ENCODE data around the gene AP3S2.
A peak's percentile ranks its signal among the peaks of the same experiment; 100 is the strongest.
"Not testable (repeated sequence)": the region's sequence is repeated elsewhere in the genome, so short reads cannot be mapped to it uniquely, and the experiment has no call there.

The AP3S2 gene

GRCh38 chr15:89893696-89894447 is at the start of gene AP3S2:
TSS of gene AP3S2 (minus strand) at chr15:89893994. CDS start at chr15:89893949, 45 bp downstream.
- intact Hi-C loops (cut with micrococcal nuclease), result loop anchor here (5.0 kb wide), 2 partner anchors 108 to 193 kb away; partner anchors contain the start of gene ZNF710
- peaks cover 46% of the 10 kb centered on the region for H3K36me3 Mint-ChIP-seq (ENCODE audit: low read depth)
- H3K4me1 Mint-ChIP-seq (ENCODE audit: low read depth), result peaks cover 30% of the 10 kb centered on the region
- H3K27ac Mint-ChIP-seq, result peak within 1 kb of the TSS; percentile 98
- H3K27me3 Mint-ChIP-seq, result no peaks in the 10 kb centered on the region
- H3K9me3 Mint-ChIP-seq, result no peaks in the 10 kb centered on the region
- H3K4me3 Mint-ChIP-seq, result peak within 1 kb of the TSS; percentile 95

- H3K4me1 Mint-ChIP-seq (ENCODE audit: low read depth), result peaks cover 22% of the 10 kb centered on the region
- intact Hi-C loops (cut with micrococcal nuclease), result no loop called here
- H3K36me3 Mint-ChIP-seq (ENCODE audit: low read depth), result no peaks in the 10 kb centered on the region
- H3K9me3 Mint-ChIP-seq, result no peaks in the 10 kb centered on the region
- no peak overlapping the region for H3K4me3 Mint-ChIP-seq
- H3K27ac Mint-ChIP-seq, result no peak overlapping the region
- peaks cover 17% of the 10 kb centered on the region for H3K27me3 Mint-ChIP-seq
Observed at GRCh38 chr15:89939910-89940309, 46.1 kb upstream of the AP3S2 start.

GRCh38 chr15:89939377-89939776 is 45.6 kb upstream of the AP3S2 start:
- Mint-ChIP-seq H3K4me1 (ENCODE audit: low read depth) (peaks cover 22% of the 10 kb centered on the region), H3K27me3 (peaks cover 17% of the 10 kb centered on the region)
- H3K4me3 Mint-ChIP-seq; intact Hi-C loops (cut with micrococcal nuclease); H3K27ac Mint-ChIP-seq; H3K36me3 Mint-ChIP-seq (ENCODE audit: low read depth); H3K9me3 Mint-ChIP-seq: not testable (repeated sequence)

- peaks cover 20% of the 10 kb centered on the region for H3K27me3 Mint-ChIP-seq
Observed at GRCh38 chr15:89937365-89938350, 43.9 kb upstream of the AP3S2 start.

GRCh38 chr15:89936786-89937265 is 43.0 kb upstream of the AP3S2 start:
- Mint-ChIP-seq H3K27me3 (peaks cover 25% of the 10 kb centered on the region), H3K4me3 (no peak overlapping the region), H3K9me3 (no peaks in the 10 kb centered on the region), H3K36me3 (ENCODE audit: low read depth) (no peaks in the 10 kb centered on the region), H3K27ac (no peak overlapping the region), H3K4me1 (ENCODE audit: low read depth) (peaks cover 22% of the 10 kb centered on the region)
- intact Hi-C loops (cut with micrococcal nuclease), result no loop called here

More at GRCh38 chr15:89937365-89938350, 43.9 kb upstream of the AP3S2 start:
- no peak overlapping the region for H3K4me3 Mint-ChIP-seq
- intact Hi-C loops (cut with micrococcal nuclease), result no loop called here
- no peaks in the 10 kb centered on the region for H3K36me3 Mint-ChIP-seq (ENCODE audit: low read depth)
- H3K9me3 Mint-ChIP-seq, result no peaks in the 10 kb centered on the region
- H3K27ac Mint-ChIP-seq, result no peak overlapping the region
- peaks cover 22% of the 10 kb centered on the region for H3K4me1 Mint-ChIP-seq (ENCODE audit: low read depth)

- Mint-ChIP-seq H3K36me3 (ENCODE audit: low read depth) (no peaks in the 10 kb centered on the region), H3K4me1 (ENCODE audit: low read depth) (peaks cover 22% of the 10 kb centered on the region), H3K27ac (no peak overlapping the region), H3K27me3 (peaks cover 25% of the 10 kb centered on the region), H3K9me3 (no peaks in the 10 kb centered on the region), H3K4me3 (no peak overlapping the region)
- intact Hi-C loops (cut with micrococcal nuclease), result no loop called here
Observed at GRCh38 chr15:89936051-89936785, 42.4 kb upstream of the AP3S2 start.

GRCh38 chr15:89932880-89933279 is 39.1 kb upstream of the AP3S2 start:
- Mint-ChIP-seq H3K9me3 (no peaks in the 10 kb centered on the region), H3K4me3 (no peak overlapping the region), H3K4me1 (ENCODE audit: low read depth) (peaks cover 14% of the 10 kb centered on the region), H3K27ac (no peak overlapping the region), H3K27me3 (peaks cover 13% of the 10 kb centered on the region), H3K36me3 (ENCODE audit: low read depth) (no peaks in the 10 kb centered on the region)
- intact Hi-C loops (cut with micrococcal nuclease), result no loop called here

GRCh38 chr15:89928421-89928820 is 34.6 kb upstream of the AP3S2 start:
- H3K36me3 Mint-ChIP-seq (ENCODE audit: low read depth), result no peaks in the 10 kb centered on the region
- no peak overlapping the region for H3K4me3 Mint-ChIP-seq
- peaks cover 11% of the 10 kb centered on the region for H3K27me3 Mint-ChIP-seq
- H3K4me1 Mint-ChIP-seq (ENCODE audit: low read depth), result no peaks in the 10 kb centered on the region
- no peaks in the 10 kb centered on the region for H3K9me3 Mint-ChIP-seq
- intact Hi-C loops (cut with micrococcal nuclease), result no loop called here
- no peak overlapping the region for H3K27ac Mint-ChIP-seq

GRCh38 chr15:89926158-89926557 is 32.4 kb upstream of the AP3S2 start:
- Mint-ChIP-seq H3K27ac (no peak overlapping the region), H3K4me1 (ENCODE audit: low read depth) (no peaks in the 10 kb centered on the region), H3K9me3 (no peaks in the 10 kb centered on the region), H3K4me3 (no peak overlapping the region), H3K27me3 (peaks cover 2% of the 10 kb centered on the region), H3K36me3 (ENCODE audit: low read depth) (no peaks in the 10 kb centered on the region)
- intact Hi-C loops (cut with micrococcal nuclease), result no loop called here

GRCh38 chr15:89917442-89918101 is 23.8 kb upstream of the AP3S2 start:
- Mint-ChIP-seq H3K27me3 (peaks cover 5% of the 10 kb centered on the region), H3K4me3 (no peak overlapping the region), H3K27ac (no peak overlapping the region), H3K9me3 (no peaks in the 10 kb centered on the region), H3K4me1 (ENCODE audit: low read depth) (peaks cover 22% of the 10 kb centered on the region), H3K36me3 (ENCODE audit: low read depth) (no peaks in the 10 kb centered on the region)
- intact Hi-C loops (cut with micrococcal nuclease), result loop anchor here (10.0 kb wide), 1 partner anchor 57 kb away; no protein-coding TSS in a partner anchor

- Mint-ChIP-seq H3K4me1 (ENCODE audit: low read depth) (peaks cover 29% of the 10 kb centered on the region), H3K27ac (no peak overlapping the region), H3K27me3 (peaks cover 5% of the 10 kb centered on the region), H3K9me3 (no peaks in the 10 kb centered on the region), H3K36me3 (ENCODE audit: low read depth) (peaks cover 7% of the 10 kb centered on the region), H3K4me3 (no peak overlapping the region)
- intact Hi-C loops (cut with micrococcal nuclease), result loop anchor here (10.0 kb wide), 1 partner anchor 58 kb away; no protein-coding TSS in a partner anchor
Observed at GRCh38 chr15:89916660-89917059, 22.9 kb upstream of the AP3S2 start.

- intact Hi-C loops (cut with micrococcal nuclease), result loop anchor here (5.0 to 10.0 kb wide), 2 partner anchors 62 to 159 kb away; no protein-coding TSS in a partner anchor
- Mint-ChIP-seq H3K27me3 (peaks cover 2% of the 10 kb centered on the region), H3K4me3 (peak within 1 kb of the TSS; percentile 87)
Observed at GRCh38 chr15:89912674-89913396, 19.0 kb upstream of the AP3S2 start, which contains the start of gene ARPIN. TSS of gene ARPIN (minus strand) at chr15:89912952. CDS start at chr15:89912835, 117 bp downstream.

More at GRCh38 chr15:89912674-89913396, 19.0 kb upstream of the AP3S2 start, which contains the start of gene ARPIN:
- peaks cover 51% of the 10 kb centered on the region for H3K4me1 Mint-ChIP-seq (ENCODE audit: low read depth)
- peak within 1 kb of the TSS; percentile 87 for H3K27ac Mint-ChIP-seq
- no peaks in the 10 kb centered on the region for H3K9me3 Mint-ChIP-seq
- H3K36me3 Mint-ChIP-seq (ENCODE audit: low read depth), result peaks cover 41% of the 10 kb centered on the region
